ENCODE measurements around the gene APOL6. TPM values are rescaled to one million over a fixed set of nuclear protein-coding genes. Genes with fewer than 3 reads are reported as not detected.

The APOL6 gene
- total and polyA plus RNA-seq, 7 donors: 0.87 to 9.5 (median 2.4) TPM

DNA sequence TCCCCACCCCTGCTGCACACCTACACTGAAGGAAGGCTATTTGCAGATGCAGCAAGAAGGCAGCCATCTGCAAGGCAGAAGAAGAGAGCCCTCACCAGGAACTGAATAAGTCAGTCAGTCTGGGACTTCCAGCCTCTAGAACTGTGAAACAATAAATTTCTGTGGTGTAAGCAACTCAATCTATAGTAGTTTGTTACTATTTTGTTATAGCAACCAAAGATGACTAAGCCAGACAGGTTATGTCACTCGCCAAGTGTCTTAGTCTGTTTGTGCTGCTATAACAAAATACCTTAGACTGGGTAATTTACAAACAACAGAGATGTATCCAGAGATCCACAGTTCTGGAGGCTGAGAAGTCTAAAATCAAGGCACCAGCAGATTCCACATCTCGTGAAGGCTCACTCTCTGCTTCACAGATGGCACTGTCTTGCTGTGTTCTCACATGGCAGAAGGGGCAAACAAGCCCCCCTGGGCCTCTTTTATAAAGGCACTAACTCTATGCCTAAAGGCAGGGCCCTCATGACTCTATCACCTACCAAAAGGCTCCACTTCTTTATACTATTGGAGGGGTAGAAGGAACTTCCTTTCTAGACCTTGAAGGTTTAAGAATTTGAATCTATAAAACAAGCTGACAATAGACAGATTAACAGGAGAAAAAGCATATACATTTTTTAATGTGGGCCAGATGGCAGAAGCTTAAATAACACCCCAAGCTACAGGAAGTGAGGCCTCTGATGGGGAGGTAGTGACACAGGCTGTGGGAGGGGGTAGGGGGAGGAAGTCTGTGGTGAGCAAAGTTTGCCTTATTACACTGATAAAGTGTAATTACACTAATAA, 12.3 kb downstream of the APOL6 start:
- Histone ChIP-seq H3K27ac (no peak overlapping the region), H3K4me3 (no peak overlapping the region), H3K4me1 (peaks cover 8% of the 10 kb centered on the region), H3K27me3 (ENCODE audit: insufficient read depth in 3 of 3, low read length in 2 of 3) (no peaks in the 10 kb centered on the region), H3K9me3 (no peaks in the 10 kb centered on the region), H3K36me3 (ENCODE audit: insufficient read depth in 1 of 2, low read depth in 1 of 2) (peaks cover 12 to 42% of the 10 kb centered on the region in 2 donors)
- 92 to 94% (median 93%) methylated on average over 2 of the region's 2 CpGs for whole genome bisulfite sequencing, 3 donors
- TF ChIP-seq, protein P1, sequence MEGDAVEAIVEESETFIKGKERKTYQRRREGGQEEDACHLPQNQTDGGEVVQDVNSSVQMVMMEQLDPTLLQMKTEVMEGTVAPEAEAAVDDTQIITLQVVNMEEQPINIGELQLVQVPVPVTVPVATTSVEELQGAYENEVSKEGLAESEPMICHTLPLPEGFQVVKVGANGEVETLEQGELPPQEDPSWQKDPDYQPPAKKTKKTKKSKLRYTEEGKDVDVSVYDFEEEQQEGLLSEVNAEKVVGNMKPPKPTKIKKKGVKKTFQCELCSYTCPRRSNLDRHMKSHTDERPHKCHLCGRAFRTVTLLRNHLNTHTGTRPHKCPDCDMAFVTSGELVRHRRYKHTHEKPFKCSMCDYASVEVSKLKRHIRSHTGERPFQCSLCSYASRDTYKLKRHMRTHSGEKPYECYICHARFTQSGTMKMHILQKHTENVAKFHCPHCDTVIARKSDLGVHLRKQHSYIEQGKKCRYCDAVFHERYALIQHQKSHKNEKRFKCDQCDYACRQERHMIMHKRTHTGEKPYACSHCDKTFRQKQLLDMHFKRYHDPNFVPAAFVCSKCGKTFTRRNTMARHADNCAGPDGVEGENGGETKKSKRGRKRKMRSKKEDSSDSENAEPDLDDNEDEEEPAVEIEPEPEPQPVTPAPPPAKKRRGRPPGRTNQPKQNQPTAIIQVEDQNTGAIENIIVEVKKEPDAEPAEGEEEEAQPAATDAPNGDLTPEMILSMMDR (IDR thresholded peaks at IDR 0.05): no peak
- DNase-seq: no peak
- intact Hi-C loops (cut with DNase I): no loop called here
- ATAC-seq: no peak

DNA sequence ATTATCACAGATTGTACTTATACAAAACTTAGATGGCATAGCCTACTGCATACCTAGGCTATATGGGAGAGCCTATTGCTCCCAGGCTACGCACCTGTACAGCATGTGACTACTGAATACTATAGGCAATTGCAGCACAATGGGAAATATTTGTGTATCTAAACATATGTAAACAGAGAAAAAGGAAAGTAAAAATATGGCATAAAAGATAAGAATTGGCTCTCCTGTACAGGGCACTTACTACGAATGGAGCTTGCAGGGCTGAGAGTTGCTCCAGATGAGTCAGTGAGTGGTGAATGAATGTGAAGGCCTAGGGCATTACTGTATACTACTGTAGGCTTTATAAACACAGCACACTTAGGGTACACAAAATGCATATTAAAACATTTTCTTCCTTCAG, 13.2 kb downstream of the APOL6 start:
- H3K4me1 ChIP-seq: peaks cover 8% of the 10 kb centered on the region

DNA sequence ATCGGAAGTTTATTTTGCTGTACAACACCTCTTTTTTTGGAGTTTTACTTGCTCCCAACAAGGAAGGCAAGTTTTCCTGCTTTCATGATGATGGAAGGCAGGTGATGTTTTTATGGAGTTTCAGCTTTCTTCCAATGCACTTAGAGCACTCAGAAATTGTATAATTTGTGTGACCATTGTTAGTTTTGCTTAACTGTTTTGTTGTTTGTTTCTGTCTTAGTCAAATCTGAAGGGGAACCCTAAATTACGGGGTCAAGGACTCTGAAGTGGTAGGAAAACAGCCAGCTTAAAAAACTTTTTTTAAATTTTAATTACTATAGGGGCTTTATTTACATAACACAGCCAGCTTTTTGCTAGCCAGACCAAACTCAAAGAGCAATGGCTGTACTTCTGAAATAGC, 14.7 kb downstream of the APOL6 start:
- DNase-seq: no peak
- WGBS, 3 donors: 76 to 83% (median 79%) methylated on average over 2 of the region's 2 CpGs
- Histone ChIP-seq H3K4me1 (peaks cover 8% of the 10 kb centered on the region), H3K36me3 (ENCODE audit: insufficient read depth in 1 of 2, low read depth in 1 of 2) (peaks cover 9 to 24% of the 10 kb centered on the region in 2 donors), H3K27me3 (ENCODE audit: insufficient read depth in 3 of 3, low read length in 2 of 3) (no peaks in the 10 kb centered on the region), H3K4me3 (peak overlapping the region; percentile 44), H3K9me3 (no peaks in the 10 kb centered on the region), H3K27ac (no peak overlapping the region)
- intact Hi-C loops (cut with DNase I): no loop called here
- TF ChIP-seq, protein P1 (IDR thresholded peaks at IDR 0.05): no peak
- no peak for ATAC-seq

More for the DNA sequence above, 13.2 kb downstream of the APOL6 start:
- intact Hi-C loops (cut with DNase I): no loop called here
- H3K9me3 ChIP-seq: no peaks in the 10 kb centered on the region
- TF ChIP-seq, protein P1 (IDR thresholded peaks at IDR 0.05): no peak
- WGBS, 3 donors: 82 to 93% (median 85%) methylated on average over 2 of the region's 2 CpGs
- no peak overlapping the region for H3K4me3 ChIP-seq
- H3K27me3 ChIP-seq (ENCODE audit: insufficient read depth in 3 of 3, low read length in 2 of 3): no peaks in the 10 kb centered on the region
- no peak for DNase-seq
- H3K27ac ChIP-seq: no peak overlapping the region
- no peak for ATAC-seq
- peaks cover 9 to 38% of the 10 kb centered on the region in 2 donors for H3K36me3 ChIP-seq (ENCODE audit: insufficient read depth in 1 of 2, low read depth in 1 of 2)

DNA sequence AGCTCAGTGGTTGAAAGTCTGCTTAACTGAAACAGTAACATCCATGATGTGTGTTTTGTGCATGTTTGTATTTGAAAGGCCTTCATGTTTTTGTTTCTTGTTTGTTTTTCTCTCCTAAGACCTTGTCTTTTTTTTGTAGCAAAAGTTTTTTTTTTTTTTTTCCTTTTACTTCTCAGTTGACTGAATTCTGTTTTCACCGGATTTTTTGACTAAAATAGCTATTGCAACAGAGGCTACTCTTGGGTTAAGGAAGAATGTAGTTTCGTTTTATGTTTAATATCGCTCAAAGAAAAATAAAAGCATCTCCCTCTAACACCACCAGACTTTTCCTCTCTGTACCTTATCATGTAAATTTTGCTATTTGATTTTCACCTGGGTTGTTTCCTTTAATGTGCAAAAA, 15.1 kb downstream of the APOL6 start:
- DNase-seq (no peak), ATAC-seq (no peak)
- WGBS, 3 donors: 34 to 49% (median 44%) methylated on average over 3 of the region's 3 CpGs
- Histone ChIP-seq H3K36me3 (ENCODE audit: insufficient read depth in 1 of 2, low read depth in 1 of 2) (peaks cover 9 to 19% of the 10 kb centered on the region in 2 donors), H3K4me3 (peak overlapping the region; percentile 44), H3K27me3 (ENCODE audit: insufficient read depth in 3 of 3, low read length in 2 of 3) (no peaks in the 10 kb centered on the region), H3K4me1 (peaks cover 8% of the 10 kb centered on the region), H3K27ac (no peak overlapping the region), H3K9me3 (no peaks in the 10 kb centered on the region)
- intact Hi-C loops (cut with DNase I): no loop called here
- TF ChIP-seq, protein P1 (IDR thresholded peaks at IDR 0.05): no peak
